Measurements from ENCODE around the gene GGT1. TPM values are rescaled to one million over a fixed set of nuclear protein-coding genes. Genes with fewer than 3 reads are reported as not detected.

The GGT1 gene
- total RNA-seq, 1 donor, result 8.8 TPM

GRCh38 chr22:24578355-24579257, 24.4 kb upstream of the GGT1 start:
- Histone ChIP-seq H3K4me3 (ENCODE audit: low read length) (no peak overlapping the region), H3K27me3 (ENCODE audit: insufficient read depth, low read length) (no peaks in the 10 kb centered on the region), H3K4me1 (ENCODE audit: insufficient read depth, low read length) (no peaks in the 10 kb centered on the region), H3K9me3 (ENCODE audit: low read depth, low read length) (no peaks in the 10 kb centered on the region)

- H3K4me3 ChIP-seq (ENCODE audit: low read length), result no peak overlapping the region
- no peaks in the 10 kb centered on the region for H3K9me3 ChIP-seq (ENCODE audit: low read depth, low read length)
These were observed 23.8 kb upstream of the GGT1 start for GRCh38 chr22:24579258-24579601.

GRCh38 chr22:24580276-24580675, 22.7 kb upstream of the GGT1 start:
- H3K4me3 ChIP-seq (ENCODE audit: low read length), result no peak overlapping the region
- no peaks in the 10 kb centered on the region for H3K27me3 ChIP-seq (ENCODE audit: insufficient read depth, low read length)
- no peaks in the 10 kb centered on the region for H3K4me1 ChIP-seq (ENCODE audit: insufficient read depth, low read length)
- no peaks in the 10 kb centered on the region for H3K9me3 ChIP-seq (ENCODE audit: low read depth, low read length)

More at GRCh38 chr22:24579258-24579601, 23.8 kb upstream of the GGT1 start:
- Histone ChIP-seq H3K4me1 (ENCODE audit: insufficient read depth, low read length) (no peaks in the 10 kb centered on the region), H3K27me3 (ENCODE audit: insufficient read depth, low read length) (no peaks in the 10 kb centered on the region)

GRCh38 chr22:24582056-24582814, 20.8 kb upstream of the GGT1 start:
- Histone ChIP-seq H3K4me1 (ENCODE audit: insufficient read depth, low read length) (no peaks in the 10 kb centered on the region), H3K27me3 (ENCODE audit: insufficient read depth, low read length) (no peaks in the 10 kb centered on the region), H3K4me3 (ENCODE audit: low read length) (no peak overlapping the region), H3K9me3 (ENCODE audit: low read depth, low read length) (no peaks in the 10 kb centered on the region)

- Histone ChIP-seq H3K4me3 (ENCODE audit: low read length) (no peak overlapping the region), H3K27me3 (ENCODE audit: insufficient read depth, low read length) (no peaks in the 10 kb centered on the region), H3K4me1 (ENCODE audit: insufficient read depth, low read length) (no peaks in the 10 kb centered on the region), H3K9me3 (ENCODE audit: low read depth, low read length) (no peaks in the 10 kb centered on the region)
These were observed 19.5 kb upstream of the GGT1 start for GRCh38 chr22:24583221-24584165.

- no peaks in the 10 kb centered on the region for H3K9me3 ChIP-seq (ENCODE audit: low read depth, low read length)
- no peak overlapping the region for H3K4me3 ChIP-seq (ENCODE audit: low read length)
- H3K27me3 ChIP-seq (ENCODE audit: insufficient read depth, low read length), result no peaks in the 10 kb centered on the region
- no peaks in the 10 kb centered on the region for H3K4me1 ChIP-seq (ENCODE audit: insufficient read depth, low read length)
These were observed 18.7 kb upstream of the GGT1 start for GRCh38 chr22:24584166-24584790.

GRCh38 chr22:24584871-24585411, 18.1 kb upstream of the GGT1 start:
- Histone ChIP-seq H3K9me3 (ENCODE audit: low read depth, low read length) (no peaks in the 10 kb centered on the region), H3K4me1 (ENCODE audit: insufficient read depth, low read length) (no peaks in the 10 kb centered on the region), H3K4me3 (ENCODE audit: low read length) (no peak overlapping the region), H3K27me3 (ENCODE audit: insufficient read depth, low read length) (no peaks in the 10 kb centered on the region)

- Histone ChIP-seq H3K4me1 (ENCODE audit: insufficient read depth, low read length) (no peaks in the 10 kb centered on the region), H3K9me3 (ENCODE audit: low read depth, low read length) (no peaks in the 10 kb centered on the region), H3K4me3 (ENCODE audit: low read length) (no peak overlapping the region), H3K27me3 (ENCODE audit: insufficient read depth, low read length) (no peaks in the 10 kb centered on the region)
These were observed 17.5 kb upstream of the GGT1 start for GRCh38 chr22:24585461-24585860.

GRCh38 chr22:24585927-24586546, 17.0 kb upstream of the GGT1 start:
- no peaks in the 10 kb centered on the region for H3K4me1 ChIP-seq (ENCODE audit: insufficient read depth, low read length)
- H3K4me3 ChIP-seq (ENCODE audit: low read length), result no peak overlapping the region
- no peaks in the 10 kb centered on the region for H3K27me3 ChIP-seq (ENCODE audit: insufficient read depth, low read length)
- no peaks in the 10 kb centered on the region for H3K9me3 ChIP-seq (ENCODE audit: low read depth, low read length)

GRCh38 chr22:24587251-24587650, 15.7 kb upstream of the GGT1 start:
- no peaks in the 10 kb centered on the region for H3K27me3 ChIP-seq (ENCODE audit: insufficient read depth, low read length)
- no peak overlapping the region for H3K4me3 ChIP-seq (ENCODE audit: low read length)
- peaks cover 2% of the 10 kb centered on the region for H3K4me1 ChIP-seq (ENCODE audit: insufficient read depth, low read length)

GRCh38 chr22:24587948-24588347, 15.0 kb upstream of the GGT1 start:
- Histone ChIP-seq H3K9me3 (ENCODE audit: low read depth, low read length) (no peaks in the 10 kb centered on the region), H3K27me3 (ENCODE audit: insufficient read depth, low read length) (no peaks in the 10 kb centered on the region), H3K4me1 (ENCODE audit: insufficient read depth, low read length) (peaks cover 6% of the 10 kb centered on the region), H3K4me3 (ENCODE audit: low read length) (no peak overlapping the region)

More at GRCh38 chr22:24587251-24587650, 15.7 kb upstream of the GGT1 start:
- no peaks in the 10 kb centered on the region for H3K9me3 ChIP-seq (ENCODE audit: low read depth, low read length)

GRCh38 chr22:24588381-24588756, 14.6 kb upstream of the GGT1 start:
- Histone ChIP-seq H3K4me1 (ENCODE audit: insufficient read depth, low read length) (peaks cover 9% of the 10 kb centered on the region), H3K27me3 (ENCODE audit: insufficient read depth, low read length) (no peaks in the 10 kb centered on the region), H3K4me3 (ENCODE audit: low read length) (no peak overlapping the region), H3K9me3 (ENCODE audit: low read depth, low read length) (no peaks in the 10 kb centered on the region)

- H3K9me3 ChIP-seq (ENCODE audit: low read depth, low read length), result no peaks in the 10 kb centered on the region
- H3K4me3 ChIP-seq (ENCODE audit: low read length), result no peak overlapping the region
- no peaks in the 10 kb centered on the region for H3K27me3 ChIP-seq (ENCODE audit: insufficient read depth, low read length)
- peaks cover 10% of the 10 kb centered on the region for H3K4me1 ChIP-seq (ENCODE audit: insufficient read depth, low read length)
These were observed 14.1 kb upstream of the GGT1 start for GRCh38 chr22:24588757-24589481.
